GM12878 (cell line): ENCODE measurements around the gene PCDHA3. TPM values are rescaled to one million over a fixed set of nuclear protein-coding genes. Genes with fewer than 3 reads are reported as not detected.

ENCODE experiments used
- ATAC-seq: fragments of 200-7000 bp; cut with Tn5 transposase; 3 replicates; pipeline ENCODE4 v1.9.1; 2020; ENCODE audit warnings: mild to moderate bottlenecking, moderate library complexity
- Bru-seq: library from RNA; stranded (reverse); fragments of 400-500 nt; gene quantifications from one replicate; lab custom pipeline; 2021; lab: Mats Ljungman, UMichigan
- BruChase-seq, 2 experiments: library from RNA; stranded (reverse); fragments of 400-500 nt; gene quantifications; one replicate each; lab custom pipeline; 2021; lab: Mats Ljungman, UMichigan
- BruUV-seq: library from RNA; stranded (reverse); fragments of 400-500 nt; replicated peaks from 2 replicates; lab custom pipeline; 2021; lab: Mats Ljungman, UMichigan
- CTCF ChIA-PET: fragments of 300-600 bp; sonication (Branson Sonifier 250); formaldehyde crosslinking; extraction: SDS; loops from one replicate; lab custom pipeline; 2021; ENCODE audit warnings: inconsistent platforms; lab: Yijun Ruan, JAX
- POLR2A ChIA-PET: fragments of 350-600 bp; formaldehyde crosslinking; extraction: SDS; loops from one replicate; lab custom pipeline; 2021; ENCODE audit warnings: inconsistent platforms; lab: Charles Lee
- RAD21 ChIA-PET: fragments of 300-600 bp; sonication (Branson Sonifier 250); formaldehyde crosslinking; loops from one replicate; lab custom pipeline; 2023; ENCODE audit warnings: antibody characterized with exemption; ENCODE audit not compliant: unreplicated experiment; lab: Charles Lee
- SMC1A ChIA-PET: fragments of 300-600 bp; sonication (Branson Sonifier 250); formaldehyde crosslinking; loops from one replicate; lab custom pipeline; 2023; ENCODE audit not compliant: unreplicated experiment, uncharacterized antibody; lab: Charles Lee
- DNase-seq: peaks from one replicate; pipeline ENCODE4 v3.0.0-alpha.2; 2011; ENCODE audit warnings: low read depth, low spot score
- FAIRE-seq: peaks from 3 replicates; lab custom pipeline; 2011; peaks lifted over from hg19 to GRCh38; lab: Jason Lieb, UNC
- H2AFZ ChIP-seq: 2 replicates; pipeline ENCODE4 v1.6.0; 2011; ENCODE audit warnings: low read depth, low read length, control low read depth; ENCODE audit not compliant: control insufficient read depth
- H3K27ac ChIP-seq: 2 replicates; pipeline ENCODE4 v1.5.1; 2011; ENCODE audit warnings: control low read depth; ENCODE audit not compliant: control insufficient read depth, insufficient read depth
- H3K27me3 ChIP-seq, 2 experiments: replicated peaks in 1 of 2; 2 replicates each; pipeline versions ENCODE4 v1.6.0 to v1.6.1; 2011; ENCODE audit warnings: low read length in 1 of 2; ENCODE audit not compliant: control insufficient read depth in 2 of 2, insufficient read depth in 2 of 2
- H3K36me3 ChIP-seq, 2 experiments: 2 replicates each; pipeline ENCODE4 v1.5.1; 2011; ENCODE audit warnings: low read length in 1 of 2; ENCODE audit not compliant: control insufficient read depth in 2 of 2, insufficient read depth in 2 of 2
- H3K4me1 ChIP-seq: 2 replicates; pipeline ENCODE4 v1.6.1; 2011; ENCODE audit warnings: mild to moderate bottlenecking, low read length, moderate library complexity, mixed read lengths; ENCODE audit not compliant: control insufficient read depth, insufficient read depth
- H3K4me2 ChIP-seq: 2 replicates; pipeline ENCODE4 v1.6.0; 2011; ENCODE audit warnings: control low read depth; ENCODE audit not compliant: control insufficient read depth, insufficient read depth
- H3K4me3 ChIP-seq: fragments of 200-600 bp; sonication (generic); 2 replicates; pipeline ENCODE4 v1.5.1; 2016
- H3K79me2 ChIP-seq: 2 replicates; pipeline ENCODE4 v1.6.0; 2011; ENCODE audit warnings: low read length; ENCODE audit not compliant: control insufficient read depth, insufficient read depth
- H3K9ac ChIP-seq: 2 replicates; pipeline ENCODE4 v1.8.0; 2011; ENCODE audit warnings: low read length, control low read depth, mixed read lengths; ENCODE audit not compliant: control insufficient read depth, insufficient read depth
- H3K9me3 ChIP-seq: replicated peaks from 3 replicates; pipeline ENCODE4 v1.5.1; 2011; ENCODE audit warnings: mild to moderate bottlenecking, low read length; ENCODE audit not compliant: control insufficient read depth, insufficient read depth
- H4K20me1 ChIP-seq: 2 replicates; pipeline ENCODE4 v1.6.0; 2011; ENCODE audit not compliant: control insufficient read depth, insufficient read depth
- CBFB ChIP-seq: IDR thresholded peaks from 2 replicates; pipeline ENCODE4 v1.6.1; 2016; ENCODE audit warnings: antibody characterized with exemption, low read depth
- E2F4 ChIP-seq: IDR thresholded peaks from 2 replicates; pipeline ENCODE4 v1.6.1; 2012; ENCODE audit warnings: low read depth, low read length, improper control_type of control experiment
- HDAC2 ChIP-seq: fragments of 200-600 bp; sonication (generic); IDR thresholded peaks from 2 replicates; pipeline ENCODE4 v1.6.1; 2017
- HSF1 ChIP-seq: fragments of 150-350 bp; IDR thresholded peaks from 2 replicates; pipeline ENCODE4 v1.6.1; 2014; ENCODE audit warnings: mild to moderate bottlenecking, low read depth, low read length
- IRF4 ChIP-seq: IDR thresholded peaks from 2 replicates; pipeline ENCODE4 v1.6.1; 2011; ENCODE audit warnings: low read depth, low read length
- JUND ChIP-seq: IDR thresholded peaks from 2 replicates; pipeline ENCODE4 v1.6.1; 2012; ENCODE audit warnings: low read depth, mild to moderate bottlenecking, low read length, improper control_type of control experiment, moderate library complexity
- SMAD5 ChIP-seq: IDR thresholded peaks from 2 replicates; pipeline ENCODE4 v1.6.1; 2016; ENCODE audit warnings: antibody characterized with exemption, low read depth
- SPI1 ChIP-seq: IDR thresholded peaks from 2 replicates; pipeline ENCODE4 v1.6.1; 2011; ENCODE audit warnings: low read depth, mild to moderate bottlenecking, low read length, moderate library complexity, borderline replicate concordance; ENCODE audit not compliant: insufficient read depth
- TAF1 ChIP-seq: IDR thresholded peaks from 2 replicates; pipeline ENCODE4 v1.6.1; 2011; ENCODE audit warnings: mild to moderate bottlenecking, low read depth, low read length, borderline replicate concordance
- TCF12 ChIP-seq: IDR thresholded peaks from 2 replicates; pipeline ENCODE4 v1.6.1; 2011; ENCODE audit warnings: low read depth, mild to moderate bottlenecking, low read length
- ZSCAN29 ChIP-seq: fragments of 450-650 bp; IDR thresholded peaks from 2 replicates; pipeline ENCODE4 v1.6.1; 2017; ENCODE audit warnings: mild to moderate bottlenecking, moderate library complexity
- WGBS: methylation state at CpG from one replicate; pipeline ENCODE4 v1.1.6; 2016; ENCODE audit warnings: low lambda C conversion rate; ENCODE audit not compliant: insufficient replicate concordance, insufficient coverage; ENCODE audit errors: missing lambda C conversion rate; 5-methylcytosine and 5-hydroxymethylcytosine counted together
- in situ Hi-C: fragments of 300-500 bp; cut with MboI; formaldehyde crosslinking; loops from 9 replicates; pipeline ENCODE4 v1.14.3; 2018; ENCODE audit warnings: mixed read lengths
- intact Hi-C: fragments of 100-400 bp; cut with micrococcal nuclease; formaldehyde crosslinking; loops from one replicate; pipeline ENCODE4 v1.14.2; 2022; ENCODE audit not compliant: unreplicated experiment
- long read RNA-seq, 2 experiments: library from polyadenylated mRNA; unstranded; transcript quantifications; one replicate each; pipeline ENCODE4 v2.0.0, GENCODE V29; 2019 to 2020
- polyA minus RNA-seq, 3 experiments: library from RNA; depleted of rRNA, polyadenylated mRNA; stranded (reverse); fragments of >200 nt; gene quantifications; 2 replicates each; pipeline ENCODE4 v1.2.3, GENCODE V29; 2011
- polyA plus RNA-seq, 11 experiments: library from polyadenylated mRNA; depleted of rRNA in 4 of 11; unstranded in 6 of 11; stranded (reverse) in 5 of 11; fragments of >200 nt; fragmentation: Nextera tagmentation in 4 of 11; fragmentation: Illumina TruSeq in 1 of 11; extraction: Ambion mirVana in 4 of 11; extraction: Trizol in 1 of 11; gene quantifications; 1 replicate in 1 of 11; 2 replicates in 10 of 11; pipeline versions ENCODE4 v1.2.1 to v1.2.3, GENCODE V29; 2011 to 2016; ENCODE audit warnings: inconsistent platforms in 2 of 11, missing spikeins in 2 of 11, low read depth in 1 of 11
- total RNA-seq, 4 experiments: library from RNA; depleted of rRNA in 3 of 4; stranded (reverse); fragments of >200 nt in 3 of 4; fragmentation: Illumina TruSeq in 1 of 4; extraction: Trizol in 1 of 4; gene quantifications; 2 replicates each; pipeline versions ENCODE4 v1.2.1 to v1.2.3, GENCODE V29; 2013 to 2021

The PCDHA3 gene
- not detected in 2 replicates for total RNA-seq (2013; cell fraction: nucleolus; rRNA removed)
- total RNA-seq (2014; rRNA removed) (not detected in 2 replicates), total RNA-seq (2014; rRNA removed; fragmentation: Illumina TruSeq; extraction: Trizol) (not detected in 2 replicates), total RNA-seq (2021) (not detected in 2 replicates), polyA plus RNA-seq (2011; rRNA removed) (not detected in 2 replicates), polyA plus RNA-seq (2014; fragmentation: Illumina TruSeq; extraction: Trizol) (0.01 TPM in 1 of 2 replicates, not detected in the other), polyA plus RNA-seq (2014; fragmentation: Nextera tagmentation; extraction: Ambion mirVana) (not detected), polyA plus RNA-seq (2014; rRNA removed) (not detected in 2 replicates), polyA plus RNA-seq (2016; fragmentation: Nextera tagmentation; extraction: Ambion mirVana) (under 1 TPM in 1 of 2 experiments, not detected in 1; 0.04 TPM), polyA minus RNA-seq (2011; rRNA and poly(A)+ RNA removed) (not detected in 2 replicates), Bru-seq, nascent RNA (percentile 18 among the genes with signal in this experiment), BruChase-seq, experiment 1, labeled RNA remaining after a 6-hour chase (not detected), BruChase-seq, experiment 2, labeled RNA remaining after a 2-hour chase (not detected)
- not detected for polyA plus RNA-seq (2011; ENCODE audit: low read depth)
- polyA plus RNA-seq (2011; cell fraction: cytosol; rRNA removed) = not detected in 2 replicates
- 0.06 TPM in 1 of 2 replicates, not detected in the other for polyA plus RNA-seq (2011; cell fraction: nucleus; rRNA removed)
- polyA plus RNA-seq (2012) = 0.14 and 0.15 TPM in 2 replicates
- not detected in 2 replicates for polyA minus RNA-seq (2011; cell fraction: cytosol; rRNA and poly(A)+ RNA removed)
- polyA minus RNA-seq (2011; cell fraction: nucleus; rRNA and poly(A)+ RNA removed) = not detected in 2 replicates
- long read RNA-seq, experiment 1 = 0 reads
- long read RNA-seq, experiment 2 = 0 reads

GRCh38 chr5:140800816-140801493 lies at the start of gene PCDHA3:
Gene PCDHA3, plus strand, starts transcription at chr5:140801057.
- no peak within 1 kb of the TSS for H3K27ac ChIP-seq

More at GRCh38 chr5:140800816-140801493, at the start of gene PCDHA3:
- Histone ChIP-seq H3K36me3 (no peaks in the 10 kb centered on the region), H3K9ac (no peak within 1 kb of the TSS), H3K27me3 (no peaks in the 10 kb centered on the region), H3K79me2 (no peaks in the 10 kb centered on the region), H3K4me3 (no peak within 1 kb of the TSS), H2AFZ (no peak within 1 kb of the TSS), H3K4me2 (no peak within 1 kb of the TSS), H3K4me1 (no peaks in the 10 kb centered on the region), H4K20me1 (no peaks in the 10 kb centered on the region), H3K9me3 (peaks cover 1% of the 10 kb centered on the region; the same call in 2 of the 3 replicates)
- ChIA-PET SMC1A (no interaction called here), RAD21 (no interaction called here), CTCF (no interaction called here), POLR2A (no interaction called here)
- FAIRE-seq = no peak
- intact Hi-C loops = no loop called here
- no peak for DNase-seq
- 66% methylated on average over 29 of the region's 29 CpGs for WGBS
- no TSS peak for BruUV-seq
- ATAC-seq = no peak
- in situ Hi-C loops = loop anchor here (25.0 kb wide), 1 partner anchor 761 kb away; no protein-coding TSS in a partner anchor
- no peak for TF ChIP-seq E2F4
- TF ChIP-seq TCF12 = no peak
- TF ChIP-seq HSF1 = no peak
- no peak for TF ChIP-seq SMAD5
- no peak for TF ChIP-seq IRF4
- no peak for TF ChIP-seq ZSCAN29
- TF ChIP-seq CBFB = no peak
- no peak for TF ChIP-seq JUND
- TF ChIP-seq HDAC2 = no peak
- no peak for TF ChIP-seq SPI1
- TF ChIP-seq TAF1 = no peak
